Skeletal muscle satellite cell (primary cell): ENCODE results near the gene RINL. TPM values are rescaled to one million over a fixed set of nuclear protein-coding genes. Genes with fewer than 3 reads are reported as not detected.

ENCODE experiments used
- H3K27me3 ChIP-seq: 2 replicates; pipeline ENCODE4 v1.7.0; 2013; ENCODE audit warnings: low read length; ENCODE audit not compliant: control insufficient read depth, insufficient read depth
- H3K36me3 ChIP-seq: 2 replicates; pipeline ENCODE4 v1.7.0; 2013; ENCODE audit warnings: mild to moderate bottlenecking, control low read depth, low read length; ENCODE audit not compliant: insufficient read depth
- H3K4me1 ChIP-seq: 2 replicates; pipeline ENCODE4 v1.7.0; 2013; ENCODE audit warnings: low read length; ENCODE audit not compliant: control insufficient read depth, insufficient read depth
- H3K4me2 ChIP-seq: 2 replicates; pipeline ENCODE4 v1.7.0; 2013; ENCODE audit warnings: mild to moderate bottlenecking, low read length
- H3K4me3 ChIP-seq: 2 replicates; pipeline ENCODE4 v1.7.0; 2013; ENCODE audit warnings: low read length
- H3K9ac ChIP-seq: 2 replicates; pipeline ENCODE4 v1.7.0; 2013; ENCODE audit warnings: mild to moderate bottlenecking, low read depth, low read length, moderate library complexity
- H3K9me3 ChIP-seq: replicated peaks from 2 replicates; pipeline ENCODE4 v1.7.0; 2013; ENCODE audit warnings: mild to moderate bottlenecking, control low read depth, low read length
- total RNA-seq: library from RNA; depleted of rRNA; stranded (reverse); fragments of >200 nt; gene quantifications from 2 replicates; pipeline ENCODE4 v1.2.3, GENCODE V29; 2012; rRNA removed

RINL gene, protein sequence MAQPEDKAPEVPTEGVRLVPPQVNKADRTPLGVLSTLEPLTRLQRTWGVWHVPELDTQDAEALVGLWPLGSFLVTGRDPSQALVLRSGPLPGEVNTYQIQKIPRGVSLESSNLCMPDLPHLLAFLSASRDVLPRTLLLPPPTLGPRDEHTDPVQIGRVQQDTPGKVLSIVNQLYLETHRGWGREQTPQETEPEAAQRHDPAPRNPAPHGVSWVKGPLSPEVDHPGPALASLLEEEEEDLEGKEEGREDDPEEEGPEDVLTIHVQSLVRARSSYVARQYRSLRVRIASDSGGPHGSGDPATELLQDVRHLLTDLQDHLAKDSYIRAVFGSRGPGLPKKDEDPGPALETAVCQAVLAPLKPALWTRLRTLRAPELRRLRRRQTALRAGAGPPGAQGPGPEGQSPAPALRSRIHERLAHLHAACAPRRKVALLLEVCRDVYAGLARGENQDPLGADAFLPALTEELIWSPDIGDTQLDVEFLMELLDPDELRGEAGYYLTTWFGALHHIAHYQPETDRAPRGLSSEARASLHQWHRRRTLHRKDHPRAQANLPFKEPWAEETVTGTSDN
- 3.1 and 4.6 TPM in 2 replicates for total RNA-seq

DNA sequence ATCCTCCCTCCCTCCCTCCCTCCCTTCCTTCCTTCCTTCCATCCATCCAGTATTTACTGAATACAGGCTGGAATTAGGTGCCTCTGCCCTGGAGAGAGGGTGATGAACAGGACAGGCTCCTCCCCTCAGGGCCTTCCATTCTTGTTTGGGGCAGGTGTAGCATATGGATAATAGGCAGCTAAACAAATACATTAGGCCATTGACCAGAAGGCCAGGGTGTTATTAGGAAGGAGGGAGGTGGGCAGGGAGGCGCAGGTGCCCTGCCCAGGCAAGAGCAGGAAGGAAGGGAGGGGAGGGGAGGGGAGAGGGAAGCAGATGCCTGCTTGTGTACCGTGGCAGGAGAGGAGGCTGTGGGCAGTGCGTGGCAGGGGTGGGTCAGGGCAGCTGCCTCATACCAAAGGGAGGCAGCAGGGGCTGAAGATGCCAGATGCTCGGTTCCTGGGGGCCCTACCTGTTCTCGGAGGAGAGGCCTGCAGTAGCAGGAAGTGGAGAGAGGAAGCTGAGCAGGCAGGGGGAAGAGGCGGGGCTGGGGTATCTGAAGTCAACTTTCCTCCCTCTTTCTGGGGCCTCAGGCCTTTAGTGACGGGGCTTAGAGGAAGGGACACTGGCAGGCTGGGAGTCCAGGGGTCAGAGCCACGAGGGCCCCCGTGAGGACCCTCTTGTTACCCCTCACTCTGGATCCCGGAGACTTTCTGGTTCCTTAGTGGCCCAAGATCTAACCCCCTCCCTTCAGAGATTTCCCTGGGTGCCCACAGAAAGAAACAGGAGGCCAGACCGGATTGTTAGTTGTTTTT is at the start of gene RINL:
Gene RINL (minus strand): TSS at position 495 of the 794 bp plus-strand sequence. CDS start 1,533 bp downstream, outside the sequence.
- H3K4me2 ChIP-seq = no peak within 1 kb of the TSS
- peaks cover 2% of the 10 kb centered on the region for H3K36me3 ChIP-seq
- no peak within 1 kb of the TSS for H3K4me3 ChIP-seq
- no peak within 1 kb of the TSS for H3K9ac ChIP-seq
- no peaks in the 10 kb centered on the region for H3K9me3 ChIP-seq
- H3K27me3 ChIP-seq = no peaks in the 10 kb centered on the region
- H3K4me1 ChIP-seq = no peaks in the 10 kb centered on the region

DNA sequence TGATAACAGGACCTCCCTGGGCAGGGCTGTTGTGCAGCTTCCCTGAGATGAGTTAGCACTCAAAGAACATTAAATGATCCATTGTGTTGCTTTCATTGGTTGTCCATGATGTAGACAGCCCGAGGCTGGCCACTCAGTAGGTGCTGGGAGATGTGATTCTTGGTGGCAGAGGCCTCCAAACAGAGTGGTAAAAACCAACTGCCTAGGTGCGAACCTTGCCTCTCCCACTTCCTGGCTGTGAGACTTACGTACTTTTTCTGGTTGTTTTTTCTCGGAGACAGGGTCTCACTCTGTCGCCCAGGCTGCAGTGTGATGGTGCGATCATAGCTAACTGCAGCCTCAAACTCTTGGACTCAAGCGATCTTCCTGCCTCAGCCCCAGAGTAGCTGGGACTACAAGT is 46.3 kb upstream of the RINL start:
- H3K4me3 ChIP-seq = no peak overlapping the region
- H3K27me3 ChIP-seq = no peaks in the 10 kb centered on the region
- no peak overlapping the region for H3K9ac ChIP-seq
- H3K4me1 ChIP-seq = peaks cover 1% of the 10 kb centered on the region
- no peaks in the 10 kb centered on the region for H3K9me3 ChIP-seq
- H3K36me3 ChIP-seq = peaks cover 33% of the 10 kb centered on the region
- H3K4me2 ChIP-seq = no peak overlapping the region

DNA sequence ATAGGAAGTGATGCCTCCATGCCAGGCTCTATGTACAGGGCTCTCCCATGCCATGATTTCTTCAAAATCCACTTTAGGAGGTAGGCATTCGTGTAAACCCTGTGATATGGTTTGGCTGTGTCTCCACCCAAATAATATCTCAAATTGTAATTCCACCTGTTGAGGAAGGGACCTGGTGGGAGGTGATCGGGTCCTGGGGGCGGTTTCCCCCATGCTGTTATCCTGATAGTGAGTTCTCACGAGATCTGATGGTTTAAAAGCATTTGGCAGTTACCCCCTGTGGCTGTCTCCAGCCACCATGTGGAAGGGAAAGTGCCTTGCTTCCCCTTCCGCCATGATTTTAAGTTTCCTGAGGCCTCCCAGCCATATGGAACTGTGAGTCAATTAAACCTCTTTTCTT is 44.4 kb upstream of the RINL start:
- H3K4me1 ChIP-seq = no peaks in the 10 kb centered on the region
- H3K36me3 ChIP-seq = peaks cover 35% of the 10 kb centered on the region
- H3K4me3 ChIP-seq = no peak overlapping the region
- no peaks in the 10 kb centered on the region for H3K27me3 ChIP-seq
- H3K4me2 ChIP-seq = no peak overlapping the region
- no peak overlapping the region for H3K9ac ChIP-seq
- H3K9me3 ChIP-seq = no peaks in the 10 kb centered on the region

DNA sequence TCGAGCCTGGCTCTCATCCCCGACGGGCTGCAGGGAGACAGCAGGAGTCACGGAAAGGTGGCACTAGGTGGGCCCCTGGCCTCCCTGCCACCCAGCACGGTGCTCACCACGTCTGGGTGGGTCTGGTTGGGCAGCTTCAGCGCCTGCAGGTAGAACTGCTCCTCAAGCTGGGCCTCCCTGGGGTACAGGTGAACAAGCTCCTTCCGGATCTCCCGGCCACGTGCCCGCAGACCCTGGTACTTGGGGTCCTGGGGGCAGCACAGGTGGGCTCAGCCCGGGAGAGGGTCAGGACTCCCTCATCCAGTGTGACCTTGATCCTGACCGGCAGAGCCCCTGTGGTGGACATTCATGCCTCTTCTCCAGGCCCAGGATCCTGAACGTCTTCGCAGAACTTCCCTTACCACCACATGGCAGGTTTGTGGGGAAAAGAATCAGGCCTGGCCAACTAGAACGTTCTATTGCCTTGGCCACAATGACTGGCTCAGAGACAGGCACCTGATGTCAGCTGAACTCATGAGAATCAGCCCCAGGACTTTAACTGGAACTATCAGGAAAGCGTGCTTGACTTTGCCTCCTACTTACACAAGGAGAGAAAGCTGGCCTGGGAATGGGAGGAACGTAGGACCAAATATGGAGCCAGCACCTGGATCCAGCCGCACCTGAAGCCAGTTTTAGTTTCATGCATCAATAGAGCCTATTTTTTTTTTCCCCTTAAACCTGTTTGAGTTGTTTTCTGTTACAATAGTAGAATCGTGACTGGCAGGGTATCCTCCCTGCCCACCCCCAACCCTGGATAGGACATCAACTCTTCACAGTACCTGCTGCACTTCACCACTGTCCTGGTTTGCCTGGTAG is 43.6 kb upstream of the RINL start:
- H3K4me3 ChIP-seq = no peak overlapping the region
- no peaks in the 10 kb centered on the region for H3K4me1 ChIP-seq
- no peak overlapping the region for H3K4me2 ChIP-seq
- no peaks in the 10 kb centered on the region for H3K27me3 ChIP-seq
- H3K9me3 ChIP-seq = no peaks in the 10 kb centered on the region
- peaks cover 35% of the 10 kb centered on the region for H3K36me3 ChIP-seq
- no peak overlapping the region for H3K9ac ChIP-seq

DNA sequence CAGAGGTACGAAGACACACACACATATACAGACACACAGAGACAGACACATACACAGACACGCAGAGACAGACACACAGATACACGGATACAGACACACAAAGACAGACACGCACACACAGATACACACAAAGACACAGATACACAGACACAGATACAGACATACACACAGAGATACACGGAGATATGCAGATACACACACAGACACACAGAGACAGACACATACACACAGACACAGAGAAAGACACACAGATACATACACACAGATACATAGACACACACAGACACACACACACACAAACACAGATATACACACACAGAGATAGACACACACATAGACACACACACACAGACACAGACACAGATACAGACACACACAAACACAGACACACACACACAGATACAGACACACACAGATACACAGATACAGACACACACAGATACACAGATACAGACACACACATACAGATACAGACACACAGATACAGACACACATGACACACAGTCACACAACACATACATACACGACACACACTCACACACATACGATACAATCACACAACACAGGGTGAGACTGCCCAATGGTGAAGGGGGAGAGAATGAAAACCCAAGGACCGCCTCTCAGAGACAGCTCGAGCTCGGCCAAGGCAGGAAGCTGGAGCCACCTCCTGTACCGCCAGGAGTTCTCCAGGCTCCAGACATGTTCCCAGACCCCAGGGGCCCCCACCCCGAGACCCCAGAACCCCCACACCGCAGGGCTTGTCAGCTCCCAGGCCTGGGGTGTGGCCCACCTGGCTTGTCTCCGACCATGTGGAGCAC is 42.7 kb upstream of the RINL start:
- H3K9ac ChIP-seq = no peak overlapping the region
- no peak overlapping the region for H3K4me2 ChIP-seq
- H3K4me3 ChIP-seq = no peak overlapping the region
- no peaks in the 10 kb centered on the region for H3K4me1 ChIP-seq
- peaks cover 33% of the 10 kb centered on the region for H3K36me3 ChIP-seq
- no peaks in the 10 kb centered on the region for H3K9me3 ChIP-seq
- H3K27me3 ChIP-seq = no peaks in the 10 kb centered on the region

DNA sequence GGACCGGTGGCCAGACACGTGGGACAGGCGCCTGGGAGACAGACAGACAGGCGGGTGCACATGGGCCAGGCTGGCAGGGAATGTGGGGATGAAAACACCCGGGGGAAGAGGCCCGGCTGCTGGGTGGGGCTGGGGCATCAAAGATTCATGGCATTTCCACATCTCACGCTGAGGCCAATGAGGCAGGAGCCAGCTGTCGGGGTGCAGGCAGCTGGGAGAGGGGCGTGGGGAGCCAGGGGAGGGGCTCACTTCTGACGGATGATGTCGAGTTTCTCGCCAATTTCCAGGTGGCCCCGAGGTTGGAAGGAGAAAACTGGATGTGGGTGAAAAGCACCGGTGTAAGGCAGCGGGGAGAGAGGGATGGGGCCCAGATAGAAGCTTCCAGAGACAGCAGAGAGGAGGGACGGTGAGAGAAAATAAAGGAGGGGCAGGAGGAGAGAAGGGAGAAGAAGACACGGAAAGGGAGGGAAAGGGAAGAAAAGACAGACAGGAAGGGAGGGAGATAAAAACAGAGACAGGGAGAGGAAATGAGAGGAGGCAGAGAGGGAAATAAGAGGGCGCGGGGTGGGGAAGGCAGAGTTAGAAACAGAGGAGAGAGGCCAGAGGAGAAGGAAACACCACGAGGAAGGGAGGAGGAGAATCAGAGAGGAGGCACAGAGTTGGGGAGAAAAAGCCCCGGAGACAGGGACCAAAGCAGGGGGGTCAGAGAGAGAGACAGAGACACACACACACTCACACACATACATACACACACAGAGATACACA is 41.9 kb upstream of the RINL start:
- H3K9me3 ChIP-seq = no peaks in the 10 kb centered on the region
- H3K4me1 ChIP-seq = no peaks in the 10 kb centered on the region
- H3K27me3 ChIP-seq = no peaks in the 10 kb centered on the region
- no peak overlapping the region for H3K4me2 ChIP-seq
- H3K4me3 ChIP-seq = no peak overlapping the region
- H3K9ac ChIP-seq = no peak overlapping the region
- H3K36me3 ChIP-seq = peaks cover 26% of the 10 kb centered on the region

DNA sequence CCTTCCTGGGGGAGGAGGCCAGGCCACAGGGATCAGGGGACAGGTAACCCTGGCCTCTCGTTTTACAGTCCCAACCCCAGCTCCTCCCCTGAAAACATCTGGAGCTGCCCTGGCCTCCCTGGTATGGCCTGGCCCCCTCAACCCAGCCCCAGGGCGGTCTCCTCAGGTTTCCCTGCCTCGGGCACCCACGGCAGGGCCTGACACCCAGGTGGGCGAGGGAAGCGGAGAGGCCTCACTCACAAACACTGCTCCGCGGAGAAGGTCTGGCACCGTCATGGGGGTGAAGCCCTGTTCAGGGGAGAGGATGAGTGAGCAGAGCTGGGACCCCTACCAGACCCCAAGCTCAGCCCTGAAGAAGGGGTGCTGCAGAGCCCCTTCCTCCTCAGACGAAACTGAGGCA is 40.5 kb upstream of the RINL start:
- Histone ChIP-seq H3K27me3 (no peaks in the 10 kb centered on the region), H3K4me1 (no peaks in the 10 kb centered on the region), H3K4me2 (no peak overlapping the region), H3K4me3 (no peak overlapping the region), H3K9me3 (no peaks in the 10 kb centered on the region), H3K9ac (no peak overlapping the region), H3K36me3 (peaks cover 18% of the 10 kb centered on the region)

DNA sequence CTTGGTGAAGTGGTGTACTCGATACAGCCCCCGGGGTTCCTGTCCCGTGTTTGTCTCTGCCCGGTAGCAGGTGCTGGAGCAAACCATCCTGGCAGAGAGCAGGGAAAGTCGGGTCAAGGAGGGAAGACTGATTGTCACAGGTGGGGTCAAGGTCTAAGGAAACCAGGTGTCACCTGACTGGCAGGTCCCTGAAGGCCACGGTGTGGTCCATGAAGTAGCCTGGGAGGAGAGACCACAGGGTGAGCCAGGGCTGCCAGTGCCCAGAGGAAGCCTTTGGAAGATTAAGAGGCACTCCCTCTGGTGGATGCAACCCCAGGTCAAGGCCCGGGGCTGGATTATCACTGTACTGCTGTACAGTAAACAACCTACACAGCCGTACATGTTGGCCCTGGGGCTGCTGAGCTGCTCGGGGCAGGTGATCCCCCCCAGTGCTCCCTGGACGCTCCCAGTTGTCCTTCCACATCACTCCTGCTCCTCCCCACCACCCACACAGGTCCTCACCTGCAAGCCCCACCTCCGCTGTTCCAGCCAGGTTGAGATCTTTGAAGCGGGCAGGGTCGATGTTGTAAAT is 39.9 kb upstream of the RINL start:
- H3K9ac ChIP-seq = no peak overlapping the region
- no peaks in the 10 kb centered on the region for H3K9me3 ChIP-seq
- H3K4me2 ChIP-seq = no peak overlapping the region
- H3K36me3 ChIP-seq = peaks cover 18% of the 10 kb centered on the region
- H3K27me3 ChIP-seq = no peaks in the 10 kb centered on the region
- H3K4me1 ChIP-seq = peaks cover 2% of the 10 kb centered on the region
- no peak overlapping the region for H3K4me3 ChIP-seq

DNA sequence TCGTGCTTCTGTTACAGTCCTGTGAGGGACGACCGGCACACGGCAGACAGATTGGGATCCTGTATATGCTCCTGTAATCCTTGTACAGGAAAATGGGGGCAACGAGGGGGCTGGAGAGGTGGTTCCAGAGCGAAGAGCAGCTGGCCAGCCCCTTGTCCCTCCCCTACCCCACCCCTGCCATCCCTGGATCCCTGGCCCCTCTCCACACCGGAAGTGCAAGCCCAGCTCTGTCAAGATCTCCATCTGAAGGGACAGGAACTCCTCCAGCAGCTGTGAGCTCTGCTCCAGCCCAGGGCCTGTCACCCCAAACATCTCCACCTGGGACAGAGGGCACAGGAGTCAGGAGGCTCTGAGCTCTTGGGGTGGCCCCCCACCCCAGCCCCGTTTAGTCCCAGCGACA is 39.4 kb upstream of the RINL start:
- Histone ChIP-seq H3K4me1 (peaks cover 4% of the 10 kb centered on the region), H3K4me3 (no peak overlapping the region), H3K9ac (no peak overlapping the region), H3K9me3 (no peaks in the 10 kb centered on the region), H3K36me3 (peaks cover 18% of the 10 kb centered on the region), H3K27me3 (no peaks in the 10 kb centered on the region), H3K4me2 (no peak overlapping the region)
